HG03095 (cell line): ENCODE data around the gene ATP10B.
"Not testable (repeated sequence)": the region's sequence is repeated elsewhere in the genome, so short reads cannot be mapped to it uniquely, and the experiment has no call there.

Experiments
- ATAC-seq: cut with Tn5 transposase; IDR thresholded peaks from one replicate; pipeline ENCODE4 v1.9.1; 2021; ENCODE audit warnings: moderate library complexity; ENCODE audit not compliant: unreplicated experiment

ATP10B gene, protein sequence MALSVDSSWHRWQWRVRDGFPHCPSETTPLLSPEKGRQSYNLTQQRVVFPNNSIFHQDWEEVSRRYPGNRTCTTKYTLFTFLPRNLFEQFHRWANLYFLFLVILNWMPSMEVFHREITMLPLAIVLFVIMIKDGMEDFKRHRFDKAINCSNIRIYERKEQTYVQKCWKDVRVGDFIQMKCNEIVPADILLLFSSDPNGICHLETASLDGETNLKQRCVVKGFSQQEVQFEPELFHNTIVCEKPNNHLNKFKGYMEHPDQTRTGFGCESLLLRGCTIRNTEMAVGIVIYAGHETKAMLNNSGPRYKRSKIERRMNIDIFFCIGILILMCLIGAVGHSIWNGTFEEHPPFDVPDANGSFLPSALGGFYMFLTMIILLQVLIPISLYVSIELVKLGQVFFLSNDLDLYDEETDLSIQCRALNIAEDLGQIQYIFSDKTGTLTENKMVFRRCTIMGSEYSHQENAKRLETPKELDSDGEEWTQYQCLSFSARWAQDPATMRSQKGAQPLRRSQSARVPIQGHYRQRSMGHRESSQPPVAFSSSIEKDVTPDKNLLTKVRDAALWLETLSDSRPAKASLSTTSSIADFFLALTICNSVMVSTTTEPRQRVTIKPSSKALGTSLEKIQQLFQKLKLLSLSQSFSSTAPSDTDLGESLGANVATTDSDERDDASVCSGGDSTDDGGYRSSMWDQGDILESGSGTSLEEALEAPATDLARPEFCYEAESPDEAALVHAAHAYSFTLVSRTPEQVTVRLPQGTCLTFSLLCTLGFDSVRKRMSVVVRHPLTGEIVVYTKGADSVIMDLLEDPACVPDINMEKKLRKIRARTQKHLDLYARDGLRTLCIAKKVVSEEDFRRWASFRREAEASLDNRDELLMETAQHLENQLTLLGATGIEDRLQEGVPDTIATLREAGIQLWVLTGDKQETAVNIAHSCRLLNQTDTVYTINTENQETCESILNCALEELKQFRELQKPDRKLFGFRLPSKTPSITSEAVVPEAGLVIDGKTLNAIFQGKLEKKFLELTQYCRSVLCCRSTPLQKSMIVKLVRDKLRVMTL (N-terminal part only)

DNA sequence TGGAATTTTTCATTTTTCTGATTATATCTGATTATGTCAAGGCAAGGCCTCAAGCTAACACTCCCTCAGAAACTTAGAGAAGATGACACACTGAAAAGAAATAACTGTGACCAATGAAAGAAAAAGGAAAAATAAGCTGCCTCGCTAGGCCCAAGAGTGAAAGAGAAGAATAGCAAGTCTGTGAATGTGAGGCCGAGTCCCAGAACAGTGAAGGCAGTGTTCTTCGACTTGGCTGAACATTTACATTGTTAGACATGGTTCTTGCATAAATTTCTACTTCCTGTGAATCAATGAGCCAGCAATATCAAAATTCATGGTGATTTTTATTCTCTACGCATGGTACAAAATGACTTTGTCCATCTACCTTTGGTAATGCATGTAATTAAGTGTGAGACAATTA lies at the start of gene ATP10B:
Gene ATP10B, minus strand, starts transcription at position 163 of the 400 bp plus-strand sequence. CDS start 164,137 bp downstream, outside the sequence.
- no peak for ATAC-seq

DNA sequence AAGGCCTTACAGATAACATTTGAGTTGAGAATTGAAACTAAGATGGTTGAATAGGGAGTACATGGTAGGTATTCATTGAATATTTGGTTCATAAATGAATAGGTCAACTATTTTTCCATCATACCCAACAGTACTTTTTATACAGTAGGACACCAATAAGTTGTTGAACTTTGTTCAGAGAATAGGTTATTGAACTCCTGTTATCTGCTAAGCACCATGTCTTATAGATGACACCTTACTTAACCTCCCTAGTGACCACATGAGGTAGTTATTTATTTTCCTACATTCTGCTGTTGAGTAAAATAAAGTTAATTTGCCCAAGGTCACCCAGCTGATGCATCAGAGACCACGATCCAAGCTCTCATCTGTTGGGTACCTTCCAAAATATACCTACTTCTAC lies 49.6 kb upstream of the ATP10B start:
- no peak for ATAC-seq

DNA sequence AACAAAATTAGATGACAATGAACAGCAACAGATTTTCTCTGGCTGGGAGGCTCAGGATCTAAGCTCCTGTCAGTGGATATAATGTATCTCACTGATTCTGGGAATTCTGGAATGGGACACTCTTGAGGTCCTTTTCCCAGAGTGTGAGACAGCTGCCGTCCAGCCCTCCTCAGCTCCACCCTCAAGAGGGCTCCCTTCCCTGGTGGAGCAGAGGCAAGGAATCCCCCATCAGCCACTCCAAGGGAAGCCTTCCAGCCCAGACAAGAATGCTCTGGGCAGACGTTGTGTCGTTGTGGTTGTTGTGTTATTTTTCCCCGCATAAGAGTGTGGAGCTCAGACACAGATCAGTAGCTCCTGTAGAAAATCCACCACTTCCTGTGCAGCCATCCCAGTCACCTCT lies 47.7 kb upstream of the ATP10B start:
- ATAC-seq = no peak

DNA sequence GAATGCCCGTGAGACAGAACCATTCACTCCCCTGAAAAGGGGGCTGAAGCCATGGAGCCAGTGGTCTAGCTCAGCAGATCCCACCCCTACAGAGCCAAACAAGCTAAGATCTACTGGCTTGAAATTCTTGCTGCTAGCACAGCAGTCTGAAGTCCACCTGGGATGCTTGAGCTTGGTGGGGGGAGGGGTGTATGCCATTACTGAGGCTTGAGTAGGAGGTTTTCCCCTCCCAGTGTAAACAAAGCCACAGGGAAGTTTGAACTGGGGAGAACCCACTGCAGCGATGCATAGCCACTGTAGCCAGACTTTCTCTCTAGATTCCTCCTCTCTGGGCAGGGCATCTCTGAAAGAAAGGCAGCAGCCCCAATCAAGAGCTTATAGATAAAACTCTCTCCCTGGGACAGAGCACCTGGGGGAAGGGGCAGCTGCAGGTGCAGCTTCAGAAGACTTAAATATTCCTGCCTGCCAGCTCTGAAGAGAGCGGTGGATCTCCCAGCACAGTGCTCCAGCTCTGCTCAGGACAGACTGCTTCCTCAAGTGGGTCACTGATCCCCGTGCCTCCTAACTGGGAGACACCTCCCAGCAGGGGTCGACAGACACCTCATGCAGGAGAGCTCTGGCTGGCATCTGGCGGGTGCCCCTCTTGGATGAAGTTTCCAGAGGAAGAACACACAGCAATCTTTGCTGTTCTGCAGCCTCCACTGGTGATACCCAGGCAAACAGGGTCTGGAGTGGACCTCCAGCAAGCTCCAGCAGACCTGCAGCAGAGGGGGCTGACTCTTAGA lies 41.4 kb upstream of the ATP10B start:
- ATAC-seq = not testable (repeated sequence)

DNA sequence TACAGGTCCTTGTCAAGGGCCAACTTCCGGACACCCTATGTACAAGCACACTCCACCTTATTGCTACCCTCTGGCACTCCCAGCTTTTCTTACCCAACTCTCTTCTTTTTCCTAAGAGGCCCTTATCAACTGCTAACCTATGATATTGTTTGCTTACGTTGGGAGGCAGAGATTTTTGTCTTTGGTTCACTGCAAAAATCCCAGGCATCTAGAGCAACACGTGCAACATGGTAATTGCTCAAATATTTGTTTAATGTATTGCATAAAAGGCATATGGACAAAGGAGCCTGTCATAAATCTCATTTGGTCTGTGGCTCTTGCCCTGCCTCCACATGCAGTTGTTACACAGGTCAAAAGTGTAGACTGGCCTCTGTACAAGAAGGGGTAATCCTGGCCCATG lies 35.8 kb upstream of the ATP10B start:
- ATAC-seq = no peak

DNA sequence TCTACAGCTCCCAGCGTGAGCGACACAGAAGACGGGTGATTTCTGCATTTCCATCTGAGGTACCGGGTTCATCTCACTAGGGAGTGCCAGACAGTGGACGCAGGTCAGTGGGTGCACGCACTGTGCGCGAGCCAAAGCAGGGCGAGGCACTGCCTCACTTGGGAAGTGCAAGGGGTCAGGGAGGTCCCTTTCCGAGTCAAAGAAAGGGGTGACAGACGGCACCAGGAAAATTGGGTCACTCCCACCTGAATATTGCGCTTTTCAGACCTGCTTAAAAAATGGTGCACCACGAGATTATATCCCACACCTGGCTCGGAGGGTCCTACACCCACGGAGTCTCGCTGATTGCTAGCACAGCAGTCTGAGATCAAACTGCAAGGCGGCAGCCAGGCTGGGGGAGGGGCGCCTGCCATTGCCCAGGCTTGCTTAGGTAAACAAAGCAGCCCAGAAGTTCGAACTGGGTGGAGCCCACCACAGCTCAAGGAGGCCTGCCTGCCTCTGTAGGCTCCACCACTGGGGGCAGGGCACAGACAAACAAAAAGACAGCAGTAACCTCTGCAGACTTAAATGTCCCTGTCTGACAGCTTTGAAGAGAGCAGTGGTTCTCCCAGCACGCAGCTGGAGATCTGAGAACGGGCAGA lies 21.7 kb upstream of the ATP10B start:
- ATAC-seq = not testable (repeated sequence)

DNA sequence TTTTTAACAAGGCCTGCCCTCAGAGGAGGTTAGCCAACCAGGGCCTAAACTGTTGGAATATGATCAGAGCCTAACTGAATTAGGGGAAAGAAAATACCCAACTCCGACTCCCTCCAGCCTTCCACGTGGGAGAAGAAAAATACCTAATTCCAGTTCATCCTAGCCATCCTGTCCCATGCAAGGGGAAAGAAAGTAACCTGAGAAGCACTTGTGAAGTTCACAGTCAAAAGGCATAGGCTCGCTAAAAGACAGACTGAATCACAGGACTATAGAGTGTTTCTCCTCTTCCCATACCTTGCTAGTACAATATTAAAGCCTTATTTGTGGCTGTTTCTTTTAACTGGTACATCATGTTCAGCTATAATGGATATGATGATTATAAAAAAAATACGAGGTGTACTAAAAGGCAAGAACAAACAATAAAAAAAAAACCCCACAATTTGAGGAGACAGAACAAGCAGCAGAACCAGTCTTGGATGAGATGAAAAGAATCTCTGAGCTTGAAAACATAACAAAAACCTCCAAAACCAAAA lies 18.0 kb upstream of the ATP10B start:
- no peak for ATAC-seq

DNA sequence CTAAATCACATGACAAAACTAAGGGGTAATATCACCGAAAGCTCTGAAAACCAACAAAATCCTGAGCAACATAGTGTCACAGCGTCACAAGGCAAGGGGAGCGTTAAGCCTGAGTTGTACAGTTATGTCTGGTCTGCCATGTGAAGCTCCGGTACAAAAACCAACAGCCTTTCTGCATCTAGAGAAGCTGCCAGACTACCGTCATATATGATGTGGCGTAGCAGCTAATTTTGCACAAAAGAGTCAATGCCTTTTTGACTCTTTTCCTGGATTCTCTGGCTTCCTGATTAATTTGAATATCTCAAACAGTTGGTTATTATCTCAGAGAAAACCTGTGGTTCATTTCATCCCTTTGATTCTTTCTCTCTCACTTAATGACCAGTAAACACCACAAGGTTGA lies 16.0 kb upstream of the ATP10B start:
- no peak for ATAC-seq

DNA sequence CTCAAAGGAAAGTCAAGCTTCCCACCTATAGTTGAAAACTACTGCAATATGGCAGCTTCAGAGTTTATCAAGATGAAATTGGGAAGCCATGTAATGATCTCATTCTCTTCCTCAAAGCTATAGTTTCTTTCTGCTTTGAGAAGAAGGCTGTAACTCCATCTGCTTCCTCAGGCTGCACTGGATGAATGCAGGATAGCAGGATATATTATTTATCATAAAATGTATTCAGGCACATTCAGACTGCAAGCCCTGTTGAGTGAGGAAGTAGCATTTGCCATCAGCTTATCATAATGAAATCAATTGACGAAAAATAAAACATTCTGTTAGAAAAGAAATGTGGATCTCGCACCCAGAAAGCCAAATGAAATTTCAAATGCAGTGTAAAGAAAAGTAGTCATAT lies 560 bp downstream of the ATP10B start:
- ATAC-seq = no peak

DNA sequence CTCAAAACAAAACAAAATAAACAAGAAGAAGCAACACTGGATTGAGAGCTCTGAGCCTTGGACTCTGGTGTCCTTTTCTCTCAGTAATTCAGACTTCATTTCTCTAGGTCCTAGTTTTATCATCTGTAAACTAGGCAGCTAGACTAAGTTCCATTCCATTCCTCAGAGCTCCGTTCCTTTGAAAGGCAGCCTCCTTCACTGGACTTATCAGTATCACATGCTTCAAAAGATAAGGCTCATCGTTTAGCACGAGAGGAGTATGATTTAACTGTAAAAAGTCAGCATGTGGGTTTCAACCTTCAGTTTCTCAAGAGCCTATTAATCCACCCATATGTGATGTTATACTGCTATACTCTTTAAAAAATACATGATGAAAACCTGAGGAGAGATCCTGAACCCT lies 1.6 kb downstream of the ATP10B start:
- no peak for ATAC-seq

DNA sequence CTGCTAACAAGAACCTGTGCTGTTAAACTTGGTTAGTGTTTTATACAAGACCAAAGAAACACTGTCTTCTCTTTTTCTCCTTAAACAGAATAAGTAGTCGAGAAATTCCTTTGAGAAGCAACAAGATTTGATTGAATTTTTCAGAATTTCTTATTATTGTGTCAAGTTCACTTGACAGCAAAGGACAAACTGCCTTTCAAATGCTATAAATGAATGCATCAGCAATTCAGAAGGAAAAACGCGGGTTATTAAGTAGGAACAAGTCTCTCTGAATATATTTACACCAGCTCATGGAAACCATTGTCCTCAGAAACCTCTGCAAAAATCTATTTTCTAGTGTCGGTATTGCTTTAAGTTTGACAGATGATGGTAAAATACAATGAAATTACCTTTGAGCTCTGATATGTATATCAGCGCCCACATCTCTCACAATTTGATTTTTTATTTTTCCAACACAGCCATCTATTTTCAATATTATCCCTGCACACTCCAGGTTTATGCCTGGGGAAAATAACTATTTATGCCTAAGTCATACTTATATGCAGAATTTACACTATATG lies 4.4 kb downstream of the ATP10B start:
- ATAC-seq = no peak

DNA sequence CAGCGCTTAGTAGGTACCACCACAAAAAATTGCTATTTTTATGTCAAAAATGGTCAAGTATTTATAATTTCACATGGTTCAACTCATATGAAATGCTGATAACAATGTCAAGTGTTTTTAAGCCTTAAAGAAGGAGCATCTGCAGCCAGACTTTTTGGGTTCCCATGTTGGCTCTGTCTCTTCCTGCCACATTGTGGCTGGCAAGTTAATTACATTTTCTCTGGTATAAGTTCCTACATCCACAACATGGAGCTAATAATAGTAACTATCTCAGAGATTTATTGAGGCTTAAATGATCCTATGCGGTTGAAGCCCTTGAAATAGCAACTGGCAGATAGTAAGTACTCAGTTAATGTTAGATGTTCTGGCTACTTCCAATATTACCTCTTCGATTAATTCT lies 5.4 kb downstream of the ATP10B start:
- no peak for ATAC-seq

DNA sequence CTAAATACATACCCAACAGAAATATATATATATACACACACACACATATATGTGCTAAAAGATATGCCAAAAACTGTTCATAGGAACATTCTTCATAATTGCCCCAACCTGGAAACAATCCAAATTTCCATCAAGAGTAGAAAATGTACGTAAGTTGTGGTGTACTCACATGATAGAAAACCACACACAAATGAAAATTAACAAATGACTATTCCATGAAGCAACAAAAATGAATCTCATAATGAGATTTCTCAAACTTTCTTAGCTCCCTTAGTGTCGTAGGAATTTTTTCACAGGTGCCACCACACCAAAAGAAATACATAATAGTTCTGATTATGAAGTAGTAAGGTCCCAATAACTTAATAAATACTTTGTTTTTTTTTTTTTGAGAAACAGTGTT lies 7.8 kb downstream of the ATP10B start:
- ATAC-seq = no peak

DNA sequence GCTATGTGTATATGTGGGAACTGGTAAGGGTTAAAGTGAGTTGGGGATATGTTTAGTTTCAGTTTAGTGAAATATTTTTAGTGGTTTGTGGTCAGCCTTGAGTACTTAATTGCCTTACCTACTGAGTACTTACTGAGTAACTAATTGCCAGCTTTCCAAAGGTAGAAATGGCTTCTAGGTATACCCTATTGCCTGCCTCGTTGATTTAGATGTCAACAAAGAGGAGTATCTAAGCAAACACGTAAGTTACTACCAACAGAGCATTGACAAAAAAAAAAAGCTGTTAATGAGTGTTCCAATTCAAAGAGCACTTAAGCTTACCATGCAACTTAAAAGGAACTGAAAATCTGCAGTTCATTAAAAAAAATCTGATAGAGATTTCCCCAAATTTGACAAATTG lies 8.8 kb downstream of the ATP10B start:
- ATAC-seq = peak; percentile 94

DNA sequence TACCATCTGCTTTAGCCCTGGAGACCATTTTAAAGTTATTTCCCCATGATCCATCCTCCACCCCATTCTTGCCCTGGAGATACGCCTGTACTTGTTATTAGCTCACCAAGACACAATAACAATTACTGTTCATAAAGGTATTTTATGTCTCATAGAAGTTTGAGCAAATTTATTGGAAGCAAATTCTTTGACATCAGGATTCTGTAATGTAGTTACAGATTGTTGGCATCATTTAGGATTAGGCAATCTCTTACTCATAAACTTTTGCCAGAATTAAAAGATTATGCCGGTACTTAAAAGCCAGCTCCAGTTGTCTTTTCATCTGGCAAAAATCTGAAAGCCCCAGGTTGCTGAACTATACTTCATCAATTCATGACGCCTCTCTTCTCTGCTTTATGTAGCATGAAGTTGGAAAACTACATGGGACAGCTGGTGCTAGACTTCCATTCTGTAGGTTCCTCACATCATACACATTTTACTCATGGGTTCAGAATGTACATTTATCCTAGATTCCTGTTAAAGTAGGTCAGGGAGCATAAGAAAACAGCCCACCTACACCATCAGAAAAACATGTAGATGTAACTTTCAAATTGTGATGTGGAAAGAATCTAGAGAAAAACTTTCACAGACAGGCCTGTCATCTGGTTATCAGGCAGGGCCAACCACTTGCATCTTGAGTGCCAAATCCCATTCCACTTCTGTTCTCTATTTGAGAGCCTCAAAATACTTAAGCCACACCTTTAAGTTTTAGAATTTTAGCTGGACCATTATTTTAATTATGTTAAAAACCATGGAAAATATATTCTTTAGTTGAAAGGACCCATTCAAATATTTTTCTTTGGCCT lies 14.0 kb downstream of the ATP10B start:
- no peak for ATAC-seq

DNA sequence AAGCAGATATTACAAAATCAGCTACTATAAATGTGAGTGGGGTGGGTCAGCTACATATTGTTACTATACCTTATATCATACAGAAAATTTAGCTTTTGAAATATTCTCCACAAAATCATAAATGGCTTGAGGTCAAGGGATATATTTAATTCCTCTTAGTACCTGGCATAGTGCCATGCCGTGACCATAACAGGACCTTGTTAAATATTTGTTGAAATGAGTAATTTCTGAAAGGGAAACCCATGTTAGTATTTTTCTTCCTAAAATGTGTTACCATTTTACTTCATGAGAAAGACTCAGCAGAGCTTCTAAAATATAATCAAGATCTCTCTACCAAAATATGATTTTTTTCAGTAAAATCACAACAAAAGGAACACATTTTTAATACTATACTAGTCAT lies 14.8 kb downstream of the ATP10B start:
- ATAC-seq = no peak

DNA sequence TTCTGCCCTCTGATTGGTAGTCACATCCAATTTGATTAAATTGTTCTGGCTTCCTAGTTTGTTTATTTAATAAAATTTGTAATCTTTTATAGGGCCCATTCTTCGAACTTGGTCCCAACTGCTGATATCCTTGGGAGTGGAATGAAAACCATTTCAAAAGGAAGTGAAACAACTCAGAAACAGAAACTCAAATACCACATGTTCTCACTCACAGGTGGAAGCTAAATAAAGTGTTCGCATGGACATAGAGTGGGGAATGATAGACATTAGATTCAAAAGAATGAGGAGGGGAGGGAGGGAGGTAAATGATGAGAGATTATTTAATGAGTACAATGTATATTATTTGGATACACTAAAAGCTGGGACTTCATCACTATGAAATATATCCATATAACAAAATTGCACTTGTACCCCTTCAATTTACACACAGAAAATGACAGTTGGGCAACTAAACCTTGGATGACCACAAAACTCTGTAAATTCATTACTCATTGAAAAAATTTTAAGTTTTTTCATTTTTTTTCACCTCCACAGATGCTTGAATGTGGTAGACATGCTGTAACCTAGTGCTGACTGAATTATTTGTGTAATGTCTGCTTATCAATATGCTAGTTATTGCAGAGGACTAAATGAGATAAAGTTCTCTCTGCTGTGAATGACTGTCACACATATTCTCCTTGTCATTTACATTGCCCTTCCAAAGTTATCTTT lies 16.0 kb downstream of the ATP10B start:
- ATAC-seq = peak; percentile 64

DNA sequence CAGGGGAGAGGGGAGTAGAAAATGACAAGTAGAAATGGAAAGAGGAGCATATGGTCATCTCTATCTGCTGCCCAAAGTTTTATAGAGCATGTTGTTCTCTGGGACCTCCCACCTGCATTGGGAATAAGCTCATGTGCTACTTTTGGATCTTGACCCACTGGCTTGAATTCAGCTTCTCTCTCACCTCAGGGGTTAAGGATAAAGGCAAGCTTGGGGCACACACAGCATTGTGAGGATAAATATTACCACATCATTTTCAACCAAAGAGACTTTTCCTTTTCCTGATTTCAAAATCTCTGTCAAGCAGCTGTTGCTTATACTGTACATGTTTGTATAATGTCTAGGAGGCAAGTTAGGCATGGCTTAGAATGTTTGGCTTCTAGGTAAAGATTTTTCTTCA lies 16.6 kb downstream of the ATP10B start:
- peak; percentile 4 for ATAC-seq
